HG02973 (cell line): Measurements from ENCODE around the gene TEDC1.

Experiments
- ATAC-seq: cut with Tn5 transposase; IDR thresholded peaks from one replicate; pipeline ENCODE4 v1.9.1; 2021; ENCODE audit warnings: moderate library complexity; ENCODE audit not compliant: unreplicated experiment

The TEDC1 gene

DNA sequence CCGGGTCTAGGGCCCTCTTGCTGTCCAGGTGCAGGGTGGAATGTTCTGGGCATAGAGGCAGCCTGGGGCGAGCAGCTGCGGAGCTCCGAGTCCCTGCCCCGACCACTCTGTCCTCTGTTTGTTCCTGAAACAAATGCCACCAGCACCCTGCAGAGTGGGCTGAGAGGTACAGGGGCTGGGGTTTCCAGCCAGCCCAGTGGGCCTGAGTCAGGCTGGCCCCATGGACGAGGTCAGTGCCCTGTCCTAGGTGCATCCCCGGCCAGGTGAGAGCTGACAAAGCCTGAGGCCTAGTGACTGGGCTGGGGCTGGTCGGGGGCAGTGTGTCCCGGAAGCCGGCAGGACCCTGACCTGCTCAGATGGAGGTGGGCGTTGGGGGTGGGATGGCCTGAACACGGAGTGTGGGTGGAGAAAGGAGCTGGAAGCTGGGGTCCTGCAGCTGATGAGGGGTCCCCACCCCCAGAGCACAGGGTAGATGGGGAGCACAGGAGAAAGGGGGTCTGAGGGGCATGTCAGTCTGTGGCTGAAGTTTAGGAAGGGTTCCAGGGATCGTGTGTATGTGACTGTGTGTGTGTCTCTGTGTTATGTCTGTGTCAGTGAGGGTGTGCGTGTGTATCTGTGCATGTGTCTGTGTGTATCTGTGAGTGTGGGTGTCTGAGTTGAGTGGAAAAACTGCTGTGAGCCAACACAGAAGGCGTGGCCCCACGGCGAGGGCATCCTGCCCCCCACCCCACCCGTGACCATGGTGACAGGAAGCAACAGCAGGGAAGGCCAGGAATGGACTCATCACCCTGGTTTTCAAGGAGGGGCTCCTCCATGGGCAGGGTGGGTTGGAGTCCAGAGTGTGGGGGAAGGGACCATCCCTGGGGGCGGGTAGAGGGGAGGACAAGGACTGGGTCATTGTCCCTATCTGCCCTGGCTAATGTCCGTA lies 6.7 kb upstream of the TEDC1 start:
- no peak for ATAC-seq

DNA sequence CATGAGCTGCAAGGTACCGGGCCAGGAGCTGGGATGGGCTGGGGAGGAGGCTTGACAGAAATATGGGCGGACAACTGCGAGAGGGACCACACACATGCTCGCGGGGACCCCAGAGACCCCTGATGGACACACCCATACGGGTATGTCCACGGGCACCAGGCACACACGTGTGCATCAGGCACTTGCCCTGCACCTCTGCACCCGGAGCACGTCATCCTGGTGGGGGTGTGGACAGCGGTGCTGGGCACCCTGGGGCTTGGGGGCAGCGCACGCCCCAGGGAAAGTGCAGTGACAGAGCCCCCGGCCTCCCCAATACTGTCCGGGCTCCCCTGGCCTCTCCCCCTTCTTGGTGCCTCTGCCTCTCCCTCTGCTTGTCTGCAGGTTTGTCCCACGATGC lies 6.1 kb upstream of the TEDC1 start:
- no peak for ATAC-seq

DNA sequence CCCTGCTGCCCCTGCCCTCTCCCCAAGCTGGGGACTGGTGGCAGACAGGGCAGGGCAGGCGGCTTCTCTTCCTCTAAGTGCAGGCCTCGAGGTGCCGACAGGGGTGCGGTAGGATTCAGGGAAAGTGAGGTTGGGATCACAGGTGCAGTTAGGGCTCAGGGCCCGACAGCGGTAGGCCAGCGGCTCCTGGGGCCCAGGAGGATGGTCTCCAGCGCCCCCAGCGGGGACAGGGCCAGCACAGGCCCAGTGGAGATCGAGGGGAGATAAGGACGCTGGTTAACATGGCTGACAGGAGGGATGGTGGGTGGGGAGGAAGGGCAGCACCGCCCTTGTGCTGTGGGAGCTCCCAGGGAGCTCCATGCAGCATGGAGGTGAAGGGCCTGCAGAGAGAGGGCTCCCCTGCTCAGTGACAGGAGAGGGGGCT lies 5.3 kb upstream of the TEDC1 start:
- ATAC-seq: no peak

DNA sequence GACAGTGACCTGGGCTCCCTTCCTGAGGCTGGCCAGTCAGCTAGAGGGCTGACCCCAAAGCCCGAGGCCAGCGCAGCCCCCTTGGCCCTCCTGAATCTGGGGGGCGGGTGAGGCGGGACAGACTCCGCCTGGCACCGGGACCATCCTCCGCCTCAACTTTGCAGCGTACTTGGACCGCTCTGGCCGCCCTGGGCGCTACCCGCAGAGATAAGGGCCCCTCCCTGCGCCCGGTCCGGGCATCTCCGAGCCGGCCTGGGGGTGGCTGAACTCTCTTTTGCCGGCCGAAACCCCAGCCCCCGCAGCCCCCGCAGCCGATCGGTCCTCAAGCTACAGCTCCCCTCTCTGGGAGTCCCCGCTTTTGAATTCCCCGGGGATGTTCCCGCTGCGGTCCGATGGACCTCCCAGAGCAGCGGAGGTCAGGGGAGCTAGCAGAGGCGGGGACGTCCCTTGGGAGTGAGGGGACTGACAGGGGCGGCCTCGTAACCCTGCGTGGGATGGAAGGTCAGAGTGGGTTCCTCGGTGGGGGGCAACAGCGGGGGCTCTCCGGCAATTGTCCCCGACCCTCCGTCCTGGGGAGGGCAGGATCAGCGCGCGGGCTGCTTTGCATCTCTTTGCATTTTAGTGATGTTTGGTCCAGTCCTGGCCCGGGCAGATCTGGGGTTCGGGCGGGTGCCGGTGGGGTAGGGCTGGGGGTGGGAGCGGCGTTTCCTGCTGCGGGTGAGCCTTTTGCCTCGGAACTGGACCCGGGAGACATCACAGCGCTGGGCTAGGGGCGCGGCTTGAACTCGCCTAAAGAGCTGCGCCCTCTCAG lies 4.7 kb upstream of the TEDC1 start, which contains the start of gene CRIP1:
Gene CRIP1, plus strand, starts transcription at position 724 of the 811 bp plus-strand sequence. CDS start 374 bp downstream, outside the sequence.
- ATAC-seq: no peak

DNA sequence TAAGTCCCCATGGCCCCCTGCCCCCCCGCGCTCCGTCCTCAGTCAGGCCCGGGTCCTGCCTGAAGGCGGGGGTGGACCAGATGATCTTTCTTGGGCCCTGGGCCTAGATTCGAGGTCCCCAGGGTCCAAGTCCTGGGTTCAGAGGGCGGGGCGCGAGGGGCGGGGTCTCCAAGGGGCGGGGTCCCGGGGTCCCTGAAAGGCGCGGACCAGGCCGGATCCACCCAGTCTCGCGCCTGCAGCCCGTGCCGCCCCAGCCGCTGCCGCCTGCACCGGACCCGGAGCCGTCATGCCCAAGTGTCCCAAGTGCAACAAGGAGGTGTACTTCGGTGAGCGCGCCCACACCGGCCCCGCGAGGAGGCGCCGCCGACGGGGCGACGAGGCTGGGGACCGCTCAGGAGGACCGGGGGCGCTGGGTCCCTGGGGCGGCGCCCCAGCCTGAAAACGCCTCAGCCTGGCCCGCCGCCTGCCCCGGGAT lies 4.0 kb upstream of the TEDC1 start:
- no peak for ATAC-seq

DNA sequence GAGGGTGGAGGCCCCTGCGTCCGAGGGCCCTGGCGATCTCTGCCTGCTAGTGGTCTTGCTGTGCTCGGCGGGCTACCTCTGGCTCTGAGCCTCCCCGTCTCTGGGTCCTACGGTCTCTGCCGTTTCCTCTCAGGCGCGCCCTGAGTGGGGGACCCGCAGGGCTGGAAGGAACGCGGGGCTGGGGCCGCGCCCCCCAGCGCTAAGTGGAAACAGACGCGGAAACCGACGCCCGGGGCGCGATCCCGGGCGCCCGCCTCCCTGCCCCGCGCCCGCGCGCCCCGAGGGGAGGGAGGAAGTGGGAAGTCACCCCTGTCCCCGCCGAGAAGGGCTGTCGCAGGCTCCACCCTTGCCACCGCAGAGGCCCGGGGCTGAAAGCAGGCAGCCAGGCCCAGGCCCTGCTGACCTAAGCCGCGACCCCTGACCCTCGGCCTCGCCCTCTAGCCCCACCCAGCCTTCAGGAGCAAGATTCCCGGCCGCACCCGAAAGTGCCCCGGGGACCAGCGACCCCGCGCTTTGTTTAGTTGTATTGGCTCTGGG lies 3.5 kb upstream of the TEDC1 start:
- no peak for ATAC-seq

DNA sequence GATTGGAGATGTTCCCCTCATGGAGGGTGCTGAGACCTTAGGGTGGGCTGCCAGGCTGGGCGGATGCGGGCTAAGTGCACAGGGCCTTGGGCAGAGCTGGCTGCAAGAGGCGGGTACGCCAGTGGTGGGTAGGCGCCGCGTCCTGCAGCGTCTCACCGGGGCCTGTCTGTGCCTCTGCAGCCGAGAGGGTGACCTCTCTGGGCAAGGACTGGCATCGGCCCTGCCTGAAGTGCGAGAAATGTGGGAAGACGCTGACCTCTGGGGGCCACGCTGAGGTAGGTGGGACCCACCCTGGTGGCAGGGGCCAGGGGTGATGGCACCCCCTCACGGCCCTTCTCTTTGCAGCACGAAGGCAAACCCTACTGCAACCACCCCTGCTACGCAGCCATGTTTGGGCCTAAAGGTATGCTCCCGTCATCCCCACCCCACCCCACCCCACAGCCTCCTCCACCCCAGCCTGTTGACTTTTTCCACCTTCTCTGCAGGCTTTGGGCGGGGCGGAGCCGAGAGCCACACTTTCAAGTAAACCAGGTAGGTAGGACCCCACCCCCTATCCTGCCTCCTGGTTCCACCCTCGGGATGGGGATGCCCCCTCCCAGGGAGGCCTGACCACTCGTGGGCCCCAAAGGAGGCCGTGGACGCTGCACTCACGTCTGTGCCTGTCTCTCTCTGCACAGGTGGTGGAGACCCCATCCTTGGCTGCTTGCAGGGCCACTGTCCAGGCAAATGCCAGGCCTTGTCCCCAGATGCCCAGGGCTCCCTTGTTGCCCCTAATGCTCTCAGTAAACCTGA lies 2.9 kb upstream of the TEDC1 start:
- no peak for ATAC-seq

DNA sequence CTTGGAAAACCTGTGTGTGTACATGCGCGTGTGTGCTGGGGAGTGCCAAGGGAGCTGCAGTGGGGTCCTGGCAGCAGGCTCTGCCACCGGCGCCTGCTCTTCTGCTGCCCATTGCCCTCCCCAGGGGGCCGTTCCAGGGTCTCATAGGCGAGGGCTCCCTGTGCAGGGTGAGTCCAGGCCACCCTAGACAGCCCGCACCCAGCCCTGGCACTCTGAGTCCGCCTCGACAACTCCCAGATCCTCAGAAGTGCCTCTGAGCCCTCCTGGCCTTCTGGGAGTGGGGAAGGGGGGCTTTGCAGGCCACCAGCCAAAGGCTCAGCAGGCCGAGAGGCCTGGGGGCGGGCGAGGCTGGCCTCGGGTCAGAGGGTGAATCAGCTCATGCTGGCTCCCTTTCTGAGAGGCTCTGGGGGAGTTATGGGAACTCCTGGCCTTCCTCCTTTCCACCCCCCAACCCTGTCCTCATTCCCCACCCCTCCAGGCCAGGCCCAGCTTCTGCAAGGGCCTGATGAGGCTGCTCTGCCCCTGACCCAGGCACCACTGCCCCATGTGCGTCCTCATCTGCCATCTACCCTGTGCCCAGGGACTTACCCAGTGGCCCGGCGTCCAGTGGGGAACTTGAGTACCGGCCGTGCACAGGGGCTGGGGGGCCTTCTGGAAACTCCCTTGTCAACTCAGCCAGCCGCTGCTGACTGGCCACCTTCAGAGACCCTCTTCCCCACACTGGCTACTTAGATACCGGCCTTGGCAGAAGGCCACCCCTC lies 2.1 kb upstream of the TEDC1 start:
- no peak for ATAC-seq

DNA sequence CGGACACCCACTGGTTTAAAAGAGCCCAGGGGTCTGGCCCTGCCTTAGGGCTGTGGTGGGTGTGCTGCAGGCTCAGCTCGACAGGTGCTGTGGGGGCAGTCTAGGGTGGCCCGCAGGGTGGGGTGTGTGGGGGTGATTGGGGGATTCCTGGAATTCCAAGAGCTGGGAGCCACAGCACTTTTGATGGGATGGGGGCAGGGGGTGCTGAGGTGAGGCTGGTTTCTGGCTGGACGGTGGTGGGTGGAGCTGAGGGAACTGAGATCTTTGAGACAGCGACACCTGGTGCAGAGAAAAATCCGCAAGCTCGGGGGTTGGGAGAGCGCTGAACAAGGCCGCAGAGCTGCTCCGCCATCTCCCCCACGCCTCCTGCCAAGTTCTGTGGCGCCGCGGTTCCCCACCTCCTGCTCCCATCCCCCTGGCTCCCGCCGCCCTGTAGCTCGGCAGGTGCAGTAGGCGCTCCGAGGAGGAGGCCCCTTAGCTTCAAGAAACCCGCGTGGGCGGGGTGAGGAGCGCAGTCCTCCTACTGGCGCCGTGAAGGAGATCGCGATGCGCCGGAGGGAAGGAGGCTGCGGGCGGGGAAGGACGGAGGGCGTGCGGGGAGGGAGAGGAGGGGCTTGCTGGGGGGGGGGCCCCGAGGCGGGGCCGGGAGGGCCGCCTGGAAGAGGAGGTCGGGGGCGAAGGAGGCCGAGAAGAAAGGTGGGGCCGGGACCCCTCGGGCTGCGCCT lies 1.3 kb upstream of the TEDC1 start:
- no peak for ATAC-seq

DNA sequence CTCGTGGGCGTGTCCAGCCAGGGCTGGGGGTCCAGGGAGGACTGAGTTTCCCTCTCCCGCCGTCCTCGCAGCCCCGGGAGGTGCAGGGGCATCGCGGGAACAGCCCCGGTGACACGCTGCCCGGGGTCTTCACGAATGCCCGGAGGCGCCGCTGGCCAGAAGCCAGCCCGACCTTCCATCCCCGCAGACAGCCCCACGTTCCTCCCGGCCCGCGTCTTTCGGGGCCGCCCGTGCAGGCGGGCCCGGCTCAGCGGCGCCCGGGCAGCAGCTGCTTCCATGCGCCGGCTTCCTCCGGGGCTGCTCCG lies 827 bp upstream of the TEDC1 start:
- ATAC-seq: peak; percentile 1

DNA sequence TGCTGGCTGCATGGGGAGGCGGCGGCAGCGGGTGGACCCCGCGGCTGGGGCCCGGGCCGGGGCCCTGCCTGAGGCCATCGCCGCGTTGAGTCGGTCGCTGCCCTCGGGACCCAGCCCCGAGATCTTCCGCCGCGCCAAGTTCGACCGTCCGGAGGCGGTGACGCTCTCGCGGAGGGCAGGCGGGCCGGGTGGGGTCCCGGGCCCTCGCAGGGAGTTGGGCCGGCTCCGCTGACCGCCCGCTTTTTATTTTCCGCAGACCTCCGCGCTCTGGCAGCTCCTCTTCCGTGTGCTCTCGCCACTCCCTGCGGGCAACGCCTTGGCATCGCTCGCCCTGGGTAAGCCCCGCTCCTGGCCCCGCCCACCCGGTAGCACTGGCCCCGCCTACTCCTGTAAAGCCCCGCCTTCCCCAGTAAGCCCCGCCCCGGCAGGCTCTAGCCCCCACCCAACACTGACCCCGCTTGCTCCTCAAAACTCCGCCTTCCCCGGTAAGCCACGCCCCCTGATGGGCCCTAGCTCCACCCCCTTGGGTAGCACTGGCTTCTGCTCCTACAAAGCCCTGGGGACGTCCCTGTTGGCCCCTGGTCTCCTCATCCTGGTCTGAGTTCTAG lies 424 bp downstream of the TEDC1 start:
- no peak for ATAC-seq

DNA sequence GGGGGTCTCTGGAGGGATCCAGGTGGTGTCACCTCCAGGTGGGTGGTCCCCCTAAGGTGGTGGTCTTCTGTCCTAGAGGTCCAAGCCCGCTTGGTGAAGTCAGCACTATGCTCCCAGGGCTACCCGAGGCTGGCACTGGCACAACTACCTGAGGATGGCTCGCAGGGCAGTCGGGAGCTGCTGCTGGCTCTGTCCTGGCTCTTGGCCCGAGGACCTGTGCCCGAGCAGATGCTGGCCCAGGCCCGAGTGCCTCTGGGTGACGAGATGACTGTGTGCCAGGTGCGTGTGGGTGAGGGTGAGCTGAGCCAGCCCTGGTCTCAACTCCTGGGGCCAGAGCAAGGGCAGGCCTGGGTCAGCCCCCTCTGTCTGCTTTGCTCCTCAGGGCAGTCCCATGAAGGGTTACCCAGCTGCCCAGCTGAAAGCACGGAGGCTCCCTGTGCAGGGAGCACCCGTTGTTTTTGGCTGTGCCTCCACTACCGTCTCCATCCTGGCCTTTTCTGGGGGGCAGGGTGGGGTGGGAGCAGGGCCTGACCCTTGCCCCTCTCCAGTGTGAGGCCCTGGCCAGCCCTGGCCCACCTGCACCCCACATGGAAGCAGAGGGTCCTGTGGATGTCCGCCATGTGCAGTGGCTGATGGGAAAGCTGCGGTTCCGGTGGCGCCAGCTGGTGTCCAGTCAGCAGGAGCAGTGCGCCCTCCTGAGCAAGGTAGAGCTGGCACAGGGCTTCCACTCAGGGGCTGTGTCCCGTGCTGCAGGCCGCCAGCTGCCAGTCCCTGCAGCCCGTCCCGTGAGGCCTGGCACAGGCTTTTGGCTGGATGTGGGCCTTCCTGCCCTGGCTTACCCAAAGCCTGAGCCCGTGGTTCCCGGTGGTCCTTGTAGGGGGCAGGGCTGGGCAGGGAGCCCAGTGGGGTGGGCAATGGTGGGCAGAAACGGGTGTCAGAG lies 1.3 kb downstream of the TEDC1 start:
- ATAC-seq: no peak

DNA sequence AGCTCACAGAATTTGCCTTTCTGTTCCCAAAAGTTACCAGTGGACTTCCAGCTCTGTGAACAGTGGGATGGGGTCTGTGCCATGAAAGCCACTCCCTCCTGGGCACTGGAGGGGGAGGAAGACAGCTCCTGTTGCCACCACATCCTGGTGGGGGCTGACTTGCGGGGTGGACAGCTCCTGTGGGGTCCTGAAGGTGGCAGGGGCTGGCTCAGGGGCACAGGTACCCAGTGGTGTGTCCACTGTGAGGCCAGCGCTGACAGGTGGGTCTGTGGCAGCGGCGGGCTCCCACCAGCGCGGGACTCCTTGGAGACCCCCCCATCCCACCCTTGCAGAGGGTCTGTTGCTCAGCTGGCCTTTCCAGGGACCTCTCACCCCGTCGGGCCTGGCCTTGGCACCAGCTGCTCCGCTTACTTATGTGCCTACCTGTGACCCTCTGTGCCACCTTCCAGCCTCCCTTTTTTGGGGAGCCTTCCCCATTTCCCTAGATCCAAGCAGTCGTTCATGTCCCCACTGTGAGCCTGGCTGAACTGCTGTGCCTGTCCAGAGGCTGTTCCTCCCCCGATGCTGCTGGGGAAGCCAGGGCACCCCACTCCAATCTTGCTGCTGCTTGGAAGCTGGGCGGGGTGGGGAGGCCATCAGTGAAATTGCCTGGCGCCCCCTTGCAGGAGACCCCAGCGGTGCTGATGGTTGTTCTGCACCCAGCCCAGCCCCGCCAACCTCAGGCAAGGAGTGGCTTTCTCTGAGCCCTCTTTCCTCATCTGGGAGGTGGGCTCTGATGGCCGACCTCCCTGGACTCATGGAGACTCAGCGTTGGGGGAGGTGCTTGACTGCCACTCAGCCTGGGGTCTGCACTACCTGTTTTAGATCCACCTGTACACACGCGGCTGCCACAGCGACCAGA lies 2.2 kb downstream of the TEDC1 start:
- no peak for ATAC-seq

DNA sequence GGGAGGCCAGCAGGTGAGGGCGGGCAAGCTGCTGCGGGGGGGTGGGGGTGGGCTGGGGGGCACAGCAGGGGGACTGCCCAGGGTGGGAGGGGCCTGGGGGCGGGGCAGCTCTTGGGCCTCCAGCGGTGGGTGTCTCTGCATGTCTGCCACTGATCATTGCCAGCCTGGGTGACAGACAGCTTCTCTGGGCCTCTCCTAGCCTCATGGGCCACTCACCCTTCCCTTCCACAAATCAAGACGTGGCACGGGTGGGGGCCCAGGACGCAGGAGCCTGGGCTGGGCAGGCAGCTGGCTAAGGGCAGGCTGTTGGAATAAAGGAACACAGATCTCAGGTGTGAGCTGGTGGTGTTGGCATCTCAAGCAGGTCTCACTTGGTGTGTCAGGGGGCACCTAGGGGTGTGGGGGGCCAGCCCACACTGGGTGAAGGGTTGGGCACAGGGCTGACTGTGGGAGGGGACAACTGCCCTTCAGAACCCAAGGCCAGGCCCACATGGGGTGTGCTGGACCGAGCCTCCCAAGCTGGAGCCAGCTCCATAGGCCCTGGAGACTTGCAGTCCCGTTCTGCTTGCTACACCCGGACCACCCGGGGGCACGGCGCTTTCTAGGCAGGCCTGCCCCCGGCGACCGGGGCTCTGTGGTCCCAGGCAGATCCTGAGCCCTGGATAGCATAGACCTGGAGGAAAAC lies 3.0 kb downstream of the TEDC1 start:
- no peak for ATAC-seq

DNA sequence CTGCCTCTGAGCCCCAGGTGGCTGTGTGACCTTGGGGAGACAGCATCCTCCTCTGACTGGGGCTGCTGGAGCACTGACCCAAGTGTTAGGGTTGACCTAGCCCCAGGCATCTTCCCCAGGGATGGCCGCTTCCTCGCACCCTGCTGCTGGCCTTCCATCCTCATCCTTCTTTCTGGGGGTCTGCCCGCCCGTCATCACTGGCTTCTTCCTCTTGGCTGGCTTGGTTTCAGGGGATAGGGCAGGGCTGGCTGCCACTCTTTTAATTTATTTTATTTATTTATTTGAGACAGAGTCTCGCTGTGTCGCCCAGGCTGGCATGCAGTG lies 3.5 kb downstream of the TEDC1 start:
- no peak for ATAC-seq
